Measurements from ENCODE around the gene DYNLRB1.

The DYNLRB1 gene

DNA sequence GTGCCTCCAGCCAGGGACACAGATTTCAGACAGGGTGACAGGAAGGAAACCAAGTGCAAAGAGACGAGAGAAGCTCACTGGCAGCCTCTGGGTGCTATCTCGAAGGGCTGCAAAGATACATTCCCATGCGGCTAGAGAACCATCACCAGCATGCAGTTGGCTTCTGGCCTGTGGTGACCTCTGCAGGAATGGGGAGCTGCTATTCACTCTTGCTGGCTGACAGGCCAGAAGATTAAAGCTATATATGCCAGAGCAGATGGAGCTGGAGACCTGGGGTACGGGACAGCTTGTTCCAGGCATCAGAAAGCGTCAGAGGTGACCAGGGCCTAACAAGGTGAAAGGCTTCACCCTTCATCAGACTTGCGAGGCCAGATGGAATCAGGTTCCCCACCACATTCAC, 62.3 kb downstream of the DYNLRB1 start:
- H3K4me3 ChIP-seq (replicated peaks; ENCODE audit: low read depth, low read length), result no peak overlapping the region
- TF ChIP-seq, protein P1, sequence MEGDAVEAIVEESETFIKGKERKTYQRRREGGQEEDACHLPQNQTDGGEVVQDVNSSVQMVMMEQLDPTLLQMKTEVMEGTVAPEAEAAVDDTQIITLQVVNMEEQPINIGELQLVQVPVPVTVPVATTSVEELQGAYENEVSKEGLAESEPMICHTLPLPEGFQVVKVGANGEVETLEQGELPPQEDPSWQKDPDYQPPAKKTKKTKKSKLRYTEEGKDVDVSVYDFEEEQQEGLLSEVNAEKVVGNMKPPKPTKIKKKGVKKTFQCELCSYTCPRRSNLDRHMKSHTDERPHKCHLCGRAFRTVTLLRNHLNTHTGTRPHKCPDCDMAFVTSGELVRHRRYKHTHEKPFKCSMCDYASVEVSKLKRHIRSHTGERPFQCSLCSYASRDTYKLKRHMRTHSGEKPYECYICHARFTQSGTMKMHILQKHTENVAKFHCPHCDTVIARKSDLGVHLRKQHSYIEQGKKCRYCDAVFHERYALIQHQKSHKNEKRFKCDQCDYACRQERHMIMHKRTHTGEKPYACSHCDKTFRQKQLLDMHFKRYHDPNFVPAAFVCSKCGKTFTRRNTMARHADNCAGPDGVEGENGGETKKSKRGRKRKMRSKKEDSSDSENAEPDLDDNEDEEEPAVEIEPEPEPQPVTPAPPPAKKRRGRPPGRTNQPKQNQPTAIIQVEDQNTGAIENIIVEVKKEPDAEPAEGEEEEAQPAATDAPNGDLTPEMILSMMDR (IDR thresholded peaks at IDR 0.05; ENCODE audit: low read depth, low read length, missing control alignments), result no peak
- no peak for DNase-seq (ENCODE audit: extremely low read depth, low read depth)

DNA sequence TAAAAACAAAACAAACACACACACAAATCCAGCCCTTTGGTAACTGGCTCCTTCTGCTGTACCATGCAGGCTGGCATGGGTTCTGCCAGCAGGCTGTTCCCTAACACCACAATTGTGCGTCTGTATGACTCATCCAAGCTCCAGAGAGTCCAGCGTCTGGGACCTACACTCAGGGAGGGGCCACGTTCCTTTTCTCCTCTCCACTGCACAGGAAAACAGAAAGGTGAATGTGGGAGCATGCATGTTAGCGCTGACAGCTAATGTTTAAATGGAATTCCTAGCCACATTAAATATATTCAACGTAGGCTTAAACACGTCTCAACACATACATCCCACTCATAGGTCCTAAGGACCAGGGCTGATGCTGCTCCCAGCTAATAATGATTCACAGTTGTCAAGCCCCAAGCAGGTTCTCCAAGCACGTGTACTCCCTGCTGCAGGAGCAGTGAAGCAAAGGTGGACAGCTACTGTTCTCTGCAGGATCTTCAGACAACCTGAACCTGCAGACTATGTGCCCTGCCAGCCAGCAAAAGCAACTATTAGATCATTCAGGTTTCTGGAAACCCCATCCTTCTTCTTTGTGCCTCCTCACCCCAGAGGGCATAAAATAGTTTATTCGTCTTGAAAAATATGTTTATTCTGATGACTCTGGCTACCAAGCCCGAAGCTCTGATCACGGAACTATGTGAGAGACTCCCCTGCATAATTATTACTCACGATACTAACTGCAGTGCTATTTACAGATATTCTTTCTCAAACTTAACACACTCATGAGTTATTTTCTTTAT, 63.2 kb downstream of the DYNLRB1 start:
- peak; percentile 42 for DNase-seq (ENCODE audit: extremely low read depth, low read depth)
- TF ChIP-seq, protein P1 (IDR thresholded peaks at IDR 0.05; ENCODE audit: low read depth, low read length, missing control alignments), result peak; percentile 74

DNA sequence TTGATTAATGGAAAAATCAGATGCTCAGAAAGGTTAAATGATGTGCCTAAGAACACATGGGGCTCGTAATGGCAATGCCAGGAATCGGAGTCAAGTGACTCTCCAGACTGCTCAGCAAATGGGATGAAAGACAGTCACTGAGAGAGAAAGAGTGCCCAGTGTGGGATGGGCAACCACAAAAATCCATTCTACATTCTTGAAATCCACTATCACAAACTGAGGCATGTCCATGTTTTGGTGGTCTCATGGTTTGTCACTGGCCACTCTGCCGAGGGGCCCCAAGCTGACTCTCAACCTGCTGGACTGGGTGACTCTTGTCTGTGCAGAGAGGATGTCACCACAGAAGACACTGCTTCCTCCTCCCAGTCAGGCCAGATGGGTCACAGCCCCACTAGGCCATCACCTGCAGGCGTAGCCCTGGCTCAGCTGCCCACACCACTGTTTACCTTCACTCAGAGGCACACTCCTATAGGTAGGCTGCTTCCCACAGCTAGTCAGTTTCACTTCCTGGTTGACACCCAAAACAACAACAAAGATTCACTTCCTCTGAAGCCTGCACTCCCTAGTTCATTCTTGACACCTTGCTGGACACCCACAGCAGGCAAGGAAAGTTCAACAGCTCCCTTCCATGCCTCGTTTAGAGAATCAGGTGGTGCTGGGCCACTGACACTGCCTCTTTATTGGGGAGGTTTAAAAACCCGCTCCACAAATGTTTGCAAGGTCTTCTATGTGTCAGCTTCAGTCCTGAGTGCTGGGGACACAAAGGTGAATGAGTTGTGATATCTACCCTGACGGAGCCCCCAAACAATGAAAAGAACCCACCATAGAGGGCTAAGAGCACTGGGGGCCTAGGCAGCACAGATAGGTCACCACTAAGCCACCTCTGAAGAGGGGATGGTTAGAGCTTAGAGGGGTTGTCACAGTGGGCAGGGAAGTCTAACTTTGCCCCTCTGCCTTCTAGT, 64.0 kb downstream of the DYNLRB1 start:
- no peak overlapping the region for H3K4me3 ChIP-seq (replicated peaks; ENCODE audit: low read depth, low read length)
- DNase-seq (ENCODE audit: extremely low read depth, low read depth), result no peak
- TF ChIP-seq, protein P1 (IDR thresholded peaks at IDR 0.05; ENCODE audit: low read depth, low read length, missing control alignments), result no peak

More for the DNA sequence above, 63.2 kb downstream of the DYNLRB1 start:
- H3K4me3 ChIP-seq (replicated peaks; ENCODE audit: low read depth, low read length), result no peak overlapping the region

DNA sequence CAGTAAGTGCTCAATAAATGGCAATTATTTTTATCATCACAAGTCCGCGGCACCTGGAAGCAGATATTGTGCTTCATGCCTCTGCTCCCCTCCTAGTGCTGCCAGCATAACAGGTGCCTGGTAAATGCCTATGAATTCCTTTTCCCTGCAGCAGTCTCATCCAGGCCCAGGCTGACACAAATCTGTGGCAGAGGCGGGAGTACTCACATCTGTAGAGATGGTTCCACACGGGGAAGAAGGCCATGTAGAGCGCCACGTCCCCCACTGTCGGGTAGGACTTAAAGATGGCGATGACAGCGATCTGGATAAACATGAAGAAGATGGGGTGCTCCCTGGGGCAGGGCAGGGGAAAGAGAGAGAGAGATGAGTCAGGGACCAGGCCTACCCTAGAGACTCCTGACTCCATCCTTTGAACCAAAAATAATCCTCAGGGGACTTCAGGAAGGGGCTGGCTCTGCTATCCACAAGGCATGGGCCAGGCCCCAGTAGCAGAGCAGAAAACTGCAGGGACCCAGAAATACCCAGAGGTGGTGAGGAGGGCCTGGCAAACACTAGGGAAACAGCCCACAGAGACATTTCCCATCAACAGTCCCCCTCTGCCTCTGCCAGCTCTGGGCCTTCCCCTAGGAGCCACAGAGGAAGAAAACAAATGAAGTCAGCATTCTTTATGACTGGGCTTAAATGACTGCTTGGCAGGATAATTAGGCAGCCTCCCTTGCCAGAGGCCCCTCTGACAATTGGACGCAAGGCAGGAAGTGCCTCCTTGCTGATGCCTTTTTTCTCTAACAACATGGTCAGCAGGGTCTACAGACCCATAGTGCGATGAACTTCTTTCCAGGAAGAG, 65.3 kb downstream of the DYNLRB1 start:
- TF ChIP-seq, protein P1 (IDR thresholded peaks at IDR 0.05; ENCODE audit: low read depth, low read length, missing control alignments), result no peak
- DNase-seq (ENCODE audit: extremely low read depth, low read depth), result no peak
- no peak overlapping the region for H3K4me3 ChIP-seq (replicated peaks; ENCODE audit: low read depth, low read length)

DNA sequence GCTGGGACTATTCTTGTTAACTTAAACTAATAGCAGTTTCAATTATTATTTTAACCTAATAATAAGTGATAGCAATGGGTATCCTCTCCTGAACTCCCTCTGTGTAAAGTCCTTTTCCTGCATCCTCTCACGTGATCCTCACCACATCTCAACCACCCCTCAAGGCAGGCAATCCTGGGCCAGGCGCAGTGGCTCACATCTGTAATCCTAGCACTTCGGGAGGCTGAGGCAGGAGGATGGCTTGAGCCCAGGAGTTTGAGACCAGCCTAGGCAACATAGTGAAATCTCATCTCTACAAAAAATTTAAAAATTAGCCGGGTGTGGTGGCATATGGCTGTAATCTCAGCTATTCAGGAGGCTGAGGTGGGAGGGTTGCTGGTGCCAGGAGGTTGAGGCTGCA, 66.0 kb downstream of the DYNLRB1 start:
- H3K4me3 ChIP-seq (replicated peaks; ENCODE audit: low read depth, low read length), result no peak overlapping the region
- TF ChIP-seq, protein P1 (IDR thresholded peaks at IDR 0.05; ENCODE audit: low read depth, low read length, missing control alignments), result no peak
- no peak for DNase-seq (ENCODE audit: extremely low read depth, low read depth)

DNA sequence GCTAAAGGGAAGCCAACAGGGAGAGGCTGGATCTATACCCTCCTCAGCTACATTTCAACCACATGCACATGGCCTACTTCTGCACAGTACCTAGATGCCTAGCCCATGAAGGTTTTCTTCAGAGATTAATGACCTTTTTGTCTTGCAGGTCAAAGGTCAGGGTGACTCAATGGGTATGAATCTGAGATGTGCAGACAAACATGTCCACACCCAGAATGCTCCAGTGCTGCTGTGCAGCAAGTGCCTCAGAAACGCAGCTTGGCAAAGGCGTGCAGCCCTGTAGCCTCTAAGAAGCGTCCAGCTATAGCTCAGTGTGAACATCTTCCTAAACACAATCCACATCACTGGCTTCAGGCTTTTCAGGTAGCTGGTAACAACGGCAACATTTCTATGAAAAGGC, 66.7 kb downstream of the DYNLRB1 start:
- no peak for DNase-seq (ENCODE audit: extremely low read depth, low read depth)
- TF ChIP-seq, protein P1 (IDR thresholded peaks at IDR 0.05; ENCODE audit: low read depth, low read length, missing control alignments), result no peak
- H3K4me3 ChIP-seq (replicated peaks; ENCODE audit: low read depth, low read length), result no peak overlapping the region
